Astrocyte (in vitro differentiated cells and primary cell): ENCODE results near the gene HSPA1B. TPM values are rescaled to one million over a fixed set of nuclear protein-coding genes. Genes with fewer than 3 reads are reported as not detected.
"Not testable (repeated sequence)": the region's sequence is repeated elsewhere in the genome, so short reads cannot be mapped to it uniquely, and the experiment has no call there.

Experiments used
- DNase-seq: peaks from one replicate; pipeline ENCODE4 v3.0.0-alpha.2; 2010; ENCODE audit warnings: low read depth
- FAIRE-seq: peaks from 2 replicates; lab custom pipeline; 2011; peaks lifted over from hg19 to GRCh38; lab: Jason Lieb, UNC
- H2AFZ ChIP-seq: 2 replicates; pipeline ENCODE4 v1.6.0; 2012; ENCODE audit warnings: low read depth, low read length, inconsistent platforms
- H3K27ac ChIP-seq: 2 replicates; pipeline ENCODE4 v1.5.1; 2011; ENCODE audit warnings: low read depth, low read length, inconsistent platforms
- H3K27me3 ChIP-seq: 2 replicates; pipeline ENCODE4 v1.6.0; 2011; ENCODE audit warnings: low read length, inconsistent platforms; ENCODE audit not compliant: insufficient read depth
- H3K36me3 ChIP-seq: 2 replicates; pipeline ENCODE4 v1.5.1; 2011; ENCODE audit warnings: low read length, inconsistent platforms; ENCODE audit not compliant: insufficient read depth
- H3K4me1 ChIP-seq: 2 replicates; pipeline ENCODE4 v1.5.1; 2011; ENCODE audit warnings: low read length, inconsistent platforms; ENCODE audit not compliant: insufficient read depth
- H3K4me2 ChIP-seq: 2 replicates; pipeline ENCODE4 v1.6.0; 2012; ENCODE audit warnings: low read length, inconsistent platforms
- H3K4me3 ChIP-seq: 2 replicates; pipeline ENCODE4 v1.5.1; 2011; ENCODE audit warnings: low read depth, mild to moderate bottlenecking, low read length, inconsistent platforms; ENCODE audit not compliant: insufficient read depth
- H3K79me2 ChIP-seq: 2 replicates; pipeline ENCODE4 v1.6.0; 2012; ENCODE audit warnings: mild to moderate bottlenecking, low read length, inconsistent platforms; ENCODE audit not compliant: insufficient read depth
- H3K9ac ChIP-seq: 2 replicates; pipeline ENCODE4 v1.6.0; 2012; ENCODE audit warnings: mild to moderate bottlenecking, low read length, inconsistent platforms
- H3K9me3 ChIP-seq: 2 replicates; pipeline ENCODE4 v1.5.1; 2012; ENCODE audit warnings: low read depth, mild to moderate bottlenecking, low read length, inconsistent platforms; ENCODE audit not compliant: insufficient read depth
- H4K20me1 ChIP-seq: 2 replicates; pipeline ENCODE4 v1.6.0; 2012; ENCODE audit warnings: low read length, inconsistent platforms; ENCODE audit not compliant: insufficient read depth
- H3K27ac Mint-ChIP-seq: one replicate; pipeline ENCODE4 v1.8.0; 2021; ENCODE audit warnings: mild to moderate bottlenecking, mixed read lengths; ENCODE audit not compliant: unreplicated experiment
- H3K27me3 Mint-ChIP-seq: one replicate; pipeline ENCODE4 v1.8.0; 2021; ENCODE audit warnings: low read depth, mixed read lengths; ENCODE audit not compliant: unreplicated experiment
- H3K36me3 Mint-ChIP-seq: one replicate; pipeline ENCODE4 v1.8.0; 2021; ENCODE audit warnings: low read depth, mixed read lengths; ENCODE audit not compliant: unreplicated experiment
- H3K4me1 Mint-ChIP-seq: one replicate; pipeline ENCODE4 v1.8.0; 2021; ENCODE audit warnings: low read depth, mixed read lengths; ENCODE audit not compliant: unreplicated experiment
- H3K4me3 Mint-ChIP-seq: one replicate; pipeline ENCODE4 v1.8.0; 2021; ENCODE audit warnings: mild to moderate bottlenecking, moderate library complexity, mixed read lengths; ENCODE audit not compliant: unreplicated experiment
- H3K9me3 Mint-ChIP-seq: one replicate; pipeline ENCODE4 v1.8.0; 2021; ENCODE audit warnings: mild to moderate bottlenecking, mixed read lengths; ENCODE audit not compliant: unreplicated experiment
- CTCF ChIP-seq: IDR thresholded peaks from 2 replicates; pipeline ENCODE4 v1.5.1; 2011; ENCODE audit warnings: low read depth, mild to moderate bottlenecking, inconsistent platforms, low read length, moderate library complexity; ENCODE audit not compliant: insufficient read depth
- EZH2 ChIP-seq: IDR thresholded peaks from 2 replicates; pipeline ENCODE4 v1.6.1; 2012; ENCODE audit warnings: mild to moderate bottlenecking, low read length, inconsistent platforms; ENCODE audit not compliant: insufficient read depth
- total RNA-seq: library from RNA; stranded (reverse); gene quantifications from 2 replicates; pipeline ENCODE4 v1.2.1, GENCODE V29; 2021

The HSPA1B gene
- total RNA-seq, 1 donor from 2014 or later = 77.2 TPM

- Mint-ChIP-seq H3K4me3 (peak overlapping the region; percentile 81), H3K4me1 (peaks cover 14% of the 10 kb centered on the region)
- not testable (repeated sequence) for FAIRE-seq, H3K27ac ChIP-seq, H3K9me3 ChIP-seq, H3K27me3 ChIP-seq, H3K36me3 ChIP-seq, H3K9me3 Mint-ChIP-seq, H3K27ac Mint-ChIP-seq, H2AFZ ChIP-seq, H3K36me3 Mint-ChIP-seq, H3K27me3 Mint-ChIP-seq, DNase-seq
- peaks cover 16% of the 10 kb centered on the region for H4K20me1 ChIP-seq
- H3K4me2 ChIP-seq = peak overlapping the region; percentile 88
- H3K9ac ChIP-seq = peak overlapping the region; percentile 55
- peaks cover 18% of the 10 kb centered on the region for H3K4me1 ChIP-seq
- peak overlapping the region; percentile 49 for H3K4me3 ChIP-seq
- H3K79me2 ChIP-seq = peaks cover 19% of the 10 kb centered on the region
These were observed 10.2 kb upstream of the HSPA1B start for GRCh38 chr6:31817133-31817928.

GRCh38 chr6:31817929-31818511 lies 9.5 kb upstream of the HSPA1B start:
- Histone ChIP-seq H3K9ac (peak overlapping the region; percentile 55), H3K4me3 (peak overlapping the region; percentile 49), H3K4me2 (peak overlapping the region; percentile 88), H3K4me1 (peaks cover 22% of the 10 kb centered on the region), H3K79me2 (peaks cover 19% of the 10 kb centered on the region), H4K20me1 (peaks cover 16% of the 10 kb centered on the region)
- not testable (repeated sequence) for H3K36me3 Mint-ChIP-seq, H3K27me3 ChIP-seq, H2AFZ ChIP-seq, H3K27ac Mint-ChIP-seq, H3K9me3 Mint-ChIP-seq, H3K9me3 ChIP-seq, H3K36me3 ChIP-seq, H3K27ac ChIP-seq, DNase-seq, FAIRE-seq, H3K27me3 Mint-ChIP-seq
- peak overlapping the region; percentile 81 for H3K4me3 Mint-ChIP-seq
- H3K4me1 Mint-ChIP-seq = peaks cover 18% of the 10 kb centered on the region

GRCh38 chr6:31819871-31820299 lies 7.7 kb upstream of the HSPA1B start:
- Histone ChIP-seq H3K9ac (no peak overlapping the region), H3K4me1 (peaks cover 13% of the 10 kb centered on the region), H3K79me2 (peaks cover 19% of the 10 kb centered on the region), H3K27ac (no peak overlapping the region), H3K4me2 (no peak overlapping the region), H3K9me3 (no peaks in the 10 kb centered on the region), H3K36me3 (no peaks in the 10 kb centered on the region), H2AFZ (no peak overlapping the region), H3K27me3 (no peaks in the 10 kb centered on the region), H3K4me3 (no peak overlapping the region), H4K20me1 (peaks cover 16% of the 10 kb centered on the region)
- FAIRE-seq (no peak), DNase-seq (no peak)
- peaks cover 2% of the 10 kb centered on the region for H3K9me3 Mint-ChIP-seq
- H3K4me3 Mint-ChIP-seq = peak overlapping the region; percentile 31
- TF ChIP-seq EZH2 (no peak), CTCF (no peak)
- no peak overlapping the region for H3K27ac Mint-ChIP-seq
- peaks cover 12% of the 10 kb centered on the region for H3K4me1 Mint-ChIP-seq
- H3K27me3 Mint-ChIP-seq = no peaks in the 10 kb centered on the region
- H3K36me3 Mint-ChIP-seq = peaks cover 3% of the 10 kb centered on the region

- not testable (repeated sequence) for H3K4me2 ChIP-seq, H3K27me3 Mint-ChIP-seq
- peaks cover 19% of the 10 kb centered on the region for H3K79me2 ChIP-seq
These were observed 7.1 kb upstream of the HSPA1B start for GRCh38 chr6:31820399-31820798.

More at GRCh38 chr6:31820399-31820798, 7.1 kb upstream of the HSPA1B start:
- not testable (repeated sequence) for H3K9me3 ChIP-seq, FAIRE-seq, H3K27me3 ChIP-seq, H3K36me3 ChIP-seq, H3K27ac Mint-ChIP-seq, H3K27ac ChIP-seq, H3K36me3 Mint-ChIP-seq, DNase-seq, H3K9me3 Mint-ChIP-seq, H3K9ac ChIP-seq, H3K4me3 ChIP-seq, H2AFZ ChIP-seq
- H4K20me1 ChIP-seq = peaks cover 16% of the 10 kb centered on the region
- Mint-ChIP-seq H3K4me3 (peak overlapping the region; percentile 94), H3K4me1 (peaks cover 16% of the 10 kb centered on the region)
- peaks cover 13% of the 10 kb centered on the region for H3K4me1 ChIP-seq
